H9 (cell line): ENCODE data around the gene A2ML1. TPM values are rescaled to one million over a fixed set of nuclear protein-coding genes. Genes with fewer than 3 reads are reported as not detected.

Experiments
- DNase-seq: peaks from one replicate; pipeline ENCODE4 v3.0.0-alpha.2; 2017
- H2AFZ ChIP-seq: one replicate; pipeline ENCODE4 v1.6.1; 2013; ENCODE audit warnings: mild to moderate bottlenecking, low read length, control low read depth, moderate library complexity
- H2AK5ac ChIP-seq: 2 replicates; pipeline ENCODE4 v1.6.1; 2013; ENCODE audit warnings: low read length, control low read depth, mixed read lengths; ENCODE audit not compliant: insufficient read length
- H2BK120ac ChIP-seq: one replicate; pipeline ENCODE4 v1.6.1; 2013; ENCODE audit warnings: low read depth, mild to moderate bottlenecking, low read length, control low read depth, inconsistent platforms; ENCODE audit not compliant: poor library complexity, severe bottlenecking
- H2BK12ac ChIP-seq: 2 replicates; pipeline ENCODE4 v1.6.1; 2013; ENCODE audit warnings: low read length, control low read depth, mixed read lengths, low read depth; ENCODE audit not compliant: insufficient read length
- H2BK15ac ChIP-seq: 2 replicates; pipeline ENCODE4 v1.6.1; 2013; ENCODE audit warnings: low read depth, low read length, control low read depth
- H2BK20ac ChIP-seq: one replicate; pipeline ENCODE4 v1.6.1; 2013; ENCODE audit warnings: low read depth, mild to moderate bottlenecking, low read length, control low read depth, inconsistent platforms; ENCODE audit not compliant: poor library complexity, severe bottlenecking
- H2BK5ac ChIP-seq: 2 replicates; pipeline ENCODE4 v1.6.1; 2013; ENCODE audit warnings: low read length, control low read depth, mixed read lengths; ENCODE audit not compliant: insufficient read length
- H3K14ac ChIP-seq: 2 replicates; pipeline ENCODE4 v1.6.1; 2013; ENCODE audit warnings: low read length, control low read depth; ENCODE audit not compliant: insufficient read depth
- H3K18ac ChIP-seq: 2 replicates; pipeline ENCODE4 v1.6.1; 2013; ENCODE audit warnings: low read depth, mild to moderate bottlenecking, mixed read lengths, low read length, control low read depth; ENCODE audit not compliant: insufficient read length
- H3K23ac ChIP-seq: 2 replicates; pipeline ENCODE4 v1.6.1; 2013; ENCODE audit warnings: low read length, control low read depth, mixed read lengths, low read depth; ENCODE audit not compliant: insufficient read length
- H3K23me2 ChIP-seq: 2 replicates; pipeline ENCODE4 v1.6.1; 2013; ENCODE audit warnings: low read depth, mild to moderate bottlenecking, mixed read lengths, low read length, control low read depth; ENCODE audit not compliant: insufficient read length, poor library complexity, severe bottlenecking
- H3K27ac ChIP-seq: 2 replicates; pipeline ENCODE4 v1.5.1; 2013; ENCODE audit warnings: low read length, control low read depth, mixed read lengths, low read depth; ENCODE audit not compliant: insufficient read length
- H3K27me3 ChIP-seq: 2 replicates; pipeline ENCODE4 v1.6.1; 2013; ENCODE audit warnings: low read length, control low read depth, inconsistent platforms; ENCODE audit not compliant: insufficient read depth
- H3K4ac ChIP-seq: 2 replicates; pipeline ENCODE4 v1.6.1; 2013; ENCODE audit warnings: low read depth, mild to moderate bottlenecking, control low read depth, inconsistent platforms, low read length, moderate library complexity
- H3K4me1 ChIP-seq: 2 replicates; pipeline ENCODE4 v1.6.1; 2013; ENCODE audit warnings: low read length, control low read depth, inconsistent platforms; ENCODE audit not compliant: insufficient read depth
- H3K4me2 ChIP-seq: 2 replicates; pipeline ENCODE4 v1.6.1; 2013; ENCODE audit warnings: low read length, control low read depth, mixed read lengths; ENCODE audit not compliant: insufficient read length, insufficient read depth
- H3K56ac ChIP-seq: 2 replicates; pipeline ENCODE4 v1.6.1; 2013; ENCODE audit warnings: low read depth, mild to moderate bottlenecking, mixed read lengths, low read length, control low read depth; ENCODE audit not compliant: insufficient read length
- H3K79me1 ChIP-seq: 2 replicates; pipeline ENCODE4 v1.6.1; 2013; ENCODE audit warnings: low read depth, mild to moderate bottlenecking, moderate library complexity, low read length, control low read depth, inconsistent platforms; ENCODE audit not compliant: insufficient read depth, poor library complexity, severe bottlenecking
- H3K79me2 ChIP-seq: 2 replicates; pipeline ENCODE4 v1.6.1; 2013; ENCODE audit warnings: low read length, control low read depth, inconsistent platforms; ENCODE audit not compliant: insufficient read depth
- H3K9ac ChIP-seq: 2 replicates; pipeline ENCODE4 v1.6.1; 2013; ENCODE audit warnings: low read length, control low read depth, mixed read lengths; ENCODE audit not compliant: insufficient read length; ENCODE audit errors: extremely low read depth
- H3K9me3 ChIP-seq: one replicate; pipeline ENCODE4 v1.6.1; 2013; ENCODE audit warnings: low read depth, low read length, inconsistent platforms; ENCODE audit not compliant: control insufficient read depth
- H3T11ph ChIP-seq: one replicate; pipeline ENCODE4 v1.6.1; 2013; ENCODE audit warnings: mild to moderate bottlenecking, low read length, control low read depth, inconsistent platforms
- H4K20me1 ChIP-seq: one replicate; pipeline ENCODE4 v1.6.1; 2013; ENCODE audit not compliant: control insufficient read depth, insufficient read length, insufficient read depth
- H4K5ac ChIP-seq: 2 replicates; pipeline ENCODE4 v1.6.1; 2013; ENCODE audit warnings: low read depth, mild to moderate bottlenecking, mixed read lengths, low read length, control low read depth; ENCODE audit not compliant: insufficient read length
- H4K8ac ChIP-seq: replicated peaks from 2 replicates; pipeline ENCODE4 v1.6.1; 2013; ENCODE audit warnings: low read length, control low read depth, mixed read lengths, low read depth; ENCODE audit not compliant: insufficient read length
- H4K91ac ChIP-seq: 2 replicates; pipeline ENCODE4 v1.6.1; 2013; ENCODE audit warnings: low read depth, mild to moderate bottlenecking, moderate library complexity, mixed read lengths, low read length, control low read depth; ENCODE audit not compliant: insufficient read length
- H3K27ac Mint-ChIP-seq, 3 experiments: 2 replicates in 2 of 3; 3 replicates in 1 of 3; pipeline ENCODE4 v1.8.0; 2020 to 2021; ENCODE audit warnings: mixed read lengths in 3 of 3, mild to moderate bottlenecking in 1 of 3, moderate library complexity in 1 of 3
- H3K27me3 Mint-ChIP-seq: 2 replicates; pipeline ENCODE4 v1.8.0; 2021; ENCODE audit warnings: low read depth, mild to moderate bottlenecking, moderate library complexity, mixed read lengths
- H3K36me3 Mint-ChIP-seq, 3 experiments: 2 replicates in 2 of 3; 3 replicates in 1 of 3; pipeline ENCODE4 v1.8.0; 2020 to 2021; ENCODE audit warnings: low read depth in 3 of 3, mixed read lengths in 3 of 3; ENCODE audit not compliant: insufficient read depth in 1 of 3
- H3K4me1 Mint-ChIP-seq, 2 experiments: 2 replicates each; pipeline ENCODE4 v1.8.0; 2020; ENCODE audit warnings: mixed read lengths in 2 of 2
- H3K4me3 Mint-ChIP-seq, 2 experiments: 2 replicates in 1 of 2; 3 replicates in 1 of 2; pipeline ENCODE4 v1.8.0; 2020 to 2021; ENCODE audit warnings: mild to moderate bottlenecking in 2 of 2, mixed read lengths in 2 of 2, moderate library complexity in 1 of 2
- H3K9me3 Mint-ChIP-seq, 2 experiments: 2 replicates in 1 of 2; 3 replicates in 1 of 2; pipeline ENCODE4 v1.8.0; 2020; ENCODE audit warnings: mild to moderate bottlenecking in 2 of 2, mixed read lengths in 2 of 2, moderate library complexity in 1 of 2
- WGBS: extraction: QIAGEN DNeasy Blood & Tissue Kit; methylation state at CpG from one replicate; pipeline ENCODE4 v1.1.7; 2013; ENCODE audit warnings: missing lambda C conversion rate, low lambda C conversion rate, mixed read lengths; ENCODE audit not compliant: insufficient read length; ENCODE audit errors: extremely low coverage; 5-methylcytosine and 5-hydroxymethylcytosine counted together
- total RNA-seq: library from RNA; stranded (reverse); gene quantifications from 2 replicates; pipeline ENCODE4 v1.2.1, GENCODE V29; 2021
- TF ChIP-seq, protein P1 (sequence below): fragments of 200-600 bp; sonication (generic); conservative IDR thresholded peaks from 3 replicates; pipeline ENCODE4 v1.8.0; 2021; ENCODE audit warnings: antibody characterized with exemption, mild to moderate bottlenecking

A2ML1 gene
- total RNA-seq, 1 experiment from 2014 or later, result 2.8 TPM

DNA sequence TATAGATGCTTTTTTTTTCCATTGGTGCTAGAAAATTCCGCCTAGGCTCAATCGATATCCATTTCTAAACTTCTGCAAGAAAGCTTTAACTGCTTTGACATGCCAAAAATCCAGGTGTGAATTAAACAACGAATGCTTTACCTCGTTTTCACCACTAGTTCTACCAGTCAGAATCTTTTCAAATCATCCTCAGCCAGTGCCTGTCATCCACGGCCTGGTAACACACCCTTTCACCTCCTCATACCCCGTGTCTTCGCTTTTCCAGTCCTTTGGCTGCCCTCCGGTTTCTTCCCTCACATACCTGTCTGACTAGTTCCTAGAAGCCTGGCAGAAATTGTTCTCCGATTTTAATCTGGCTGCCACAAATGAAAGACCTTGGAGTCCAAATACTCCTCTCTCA is 90.5 kb downstream of the A2ML1 start:
- no peak overlapping the region for H2AFZ ChIP-seq
- no peak overlapping the region for H3K56ac ChIP-seq
- H3K36me3 Mint-ChIP-seq, result no peaks in the 10 kb centered on the region

More for the DNA sequence above, 90.5 kb downstream of the A2ML1 start:
- Histone ChIP-seq H3K79me1 (no peaks in the 10 kb centered on the region), H3K27me3 (no peaks in the 10 kb centered on the region), H3K9me3 (no peaks in the 10 kb centered on the region), H3K4ac (no peak overlapping the region; the same call in 1 of the 2 replicates), H3K79me2 (peaks cover 32% of the 10 kb centered on the region), H3K27ac (peak overlapping the region; percentile 98), H3K14ac (no peak overlapping the region), H2BK15ac (no peak overlapping the region), H3K23ac (no peak overlapping the region), H2BK12ac (no peak overlapping the region), H4K8ac (no peak overlapping the region), H3K4me1 (no peaks in the 10 kb centered on the region), H4K91ac (no peak overlapping the region), H4K5ac (no peak overlapping the region), H2BK5ac (no peak overlapping the region), H3K23me2 (peaks cover 5% of the 10 kb centered on the region), H2BK20ac (no peak overlapping the region), H2BK120ac (no peak overlapping the region), H2AK5ac (no peak overlapping the region), H3T11ph (no peak overlapping the region), H3K9ac (peak overlapping the region; percentile 58), H4K20me1 (no peaks in the 10 kb centered on the region), H3K18ac (no peak overlapping the region), H3K4me2 (peak overlapping the region; percentile 57)
- peak overlapping the region; percentile 81 to 94 for H3K4me3 Mint-ChIP-seq
- peak; percentile 78 for DNase-seq
- peaks cover 43 to 44% of the 10 kb centered on the region in 2 experiments for H3K4me1 Mint-ChIP-seq
- H3K27me3 Mint-ChIP-seq, result no peaks in the 10 kb centered on the region
- H3K27ac Mint-ChIP-seq, result peak overlapping the region; percentile 99 to 100 (median 100)
- no CpG with 5 or more reads among the region's 9 CpGs for WGBS
- peaks cover 0 to 3% of the 10 kb centered on the region in 2 experiments; a peak in 1 of 5 replicates for H3K9me3 Mint-ChIP-seq
- TF ChIP-seq, protein P1, sequence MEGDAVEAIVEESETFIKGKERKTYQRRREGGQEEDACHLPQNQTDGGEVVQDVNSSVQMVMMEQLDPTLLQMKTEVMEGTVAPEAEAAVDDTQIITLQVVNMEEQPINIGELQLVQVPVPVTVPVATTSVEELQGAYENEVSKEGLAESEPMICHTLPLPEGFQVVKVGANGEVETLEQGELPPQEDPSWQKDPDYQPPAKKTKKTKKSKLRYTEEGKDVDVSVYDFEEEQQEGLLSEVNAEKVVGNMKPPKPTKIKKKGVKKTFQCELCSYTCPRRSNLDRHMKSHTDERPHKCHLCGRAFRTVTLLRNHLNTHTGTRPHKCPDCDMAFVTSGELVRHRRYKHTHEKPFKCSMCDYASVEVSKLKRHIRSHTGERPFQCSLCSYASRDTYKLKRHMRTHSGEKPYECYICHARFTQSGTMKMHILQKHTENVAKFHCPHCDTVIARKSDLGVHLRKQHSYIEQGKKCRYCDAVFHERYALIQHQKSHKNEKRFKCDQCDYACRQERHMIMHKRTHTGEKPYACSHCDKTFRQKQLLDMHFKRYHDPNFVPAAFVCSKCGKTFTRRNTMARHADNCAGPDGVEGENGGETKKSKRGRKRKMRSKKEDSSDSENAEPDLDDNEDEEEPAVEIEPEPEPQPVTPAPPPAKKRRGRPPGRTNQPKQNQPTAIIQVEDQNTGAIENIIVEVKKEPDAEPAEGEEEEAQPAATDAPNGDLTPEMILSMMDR, result peak; percentile 54
